ENCODE results near the gene TMEM147.
"Not testable (repeated sequence)": the region's sequence is repeated elsewhere in the genome, so short reads cannot be mapped to it uniquely, and the experiment has no call there.

Gene TMEM147

GRCh38 chr19:35562776-35563175 is 17.4 kb downstream of the TMEM147 start:
- no peak for DNase-seq (ENCODE audit: low read depth)

GRCh38 chr19:35563207-35563829 is 17.9 kb downstream of the TMEM147 start, which contains the start of gene ATP4A:
TSS of gene ATP4A (minus strand) at chr19:35563658. CDS start at chr19:35563629, 29 bp downstream.
- no peak for DNase-seq (ENCODE audit: low read depth)

- DNase-seq (ENCODE audit: low read depth): no peak
These were observed 19.8 kb downstream of the TMEM147 start for GRCh38 chr19:35565016-35565856.

- no peak for DNase-seq (ENCODE audit: low read depth)
These were observed 21.3 kb downstream of the TMEM147 start for GRCh38 chr19:35566738-35567137.

GRCh38 chr19:35569281-35569781 is 23.9 kb downstream of the TMEM147 start:
- DNase-seq (ENCODE audit: low read depth): no peak

- no peak for DNase-seq (ENCODE audit: low read depth)
These were observed 26.1 kb downstream of the TMEM147 start for GRCh38 chr19:35571406-35571965.

GRCh38 chr19:35577918-35578317 is 32.5 kb downstream of the TMEM147 start:
- no peak for DNase-seq (ENCODE audit: low read depth)

- DNase-seq (ENCODE audit: low read depth): no peak
These were observed 33.3 kb downstream of the TMEM147 start for GRCh38 chr19:35578707-35579106.

GRCh38 chr19:35582760-35583159 is 37.3 kb downstream of the TMEM147 start:
- DNase-seq (ENCODE audit: low read depth): no peak

- peak; percentile 9 for DNase-seq (ENCODE audit: low read depth)
These were observed 40.4 kb downstream of the TMEM147 start, which contains the start of gene PMIS2 for GRCh38 chr19:35585848-35586247. TSS of gene PMIS2 (plus strand) at chr19:35586173. CDS start at chr19:35586260, 87 bp downstream.

GRCh38 chr19:35587321-35587720 is 41.9 kb downstream of the TMEM147 start:
- DNase-seq (ENCODE audit: low read depth): peak; percentile 40

GRCh38 chr19:35590875-35591274 is 45.4 kb downstream of the TMEM147 start:
- no peak for DNase-seq (ENCODE audit: low read depth)

GRCh38 chr19:35592226-35592625 is 46.8 kb downstream of the TMEM147 start:
- DNase-seq (ENCODE audit: low read depth): peak; percentile 51

GRCh38 chr19:35595026-35595425 is 49.6 kb downstream of the TMEM147 start:
- not testable (repeated sequence) for DNase-seq (ENCODE audit: low read depth)

GRCh38 chr19:35595928-35596327 is 50.5 kb downstream of the TMEM147 start:
- DNase-seq (ENCODE audit: low read depth): no peak

- DNase-seq (ENCODE audit: low read depth): peak; percentile 21
These were observed 51.1 kb downstream of the TMEM147 start for GRCh38 chr19:35596366-35596999.

Measured in iris pigment epithelial cell (primary cell).